IPS-18a (cell line): ENCODE results near the gene ASTN2.

ENCODE experiments used
- H3K27ac ChIP-seq: one replicate; pipeline ENCODE4 v1.5.1; 2013; ENCODE audit warnings: low read length
- H3K27me3 ChIP-seq: one replicate; pipeline ENCODE4 v1.6.1; 2013; ENCODE audit warnings: mild to moderate bottlenecking, low read length; ENCODE audit not compliant: control insufficient read depth, insufficient read depth
- H3K36me3 ChIP-seq: one replicate; pipeline ENCODE4 v1.6.1; 2013; ENCODE audit warnings: low read depth, low read length; ENCODE audit not compliant: control insufficient read depth
- H3K4me1 ChIP-seq: one replicate; pipeline ENCODE4 v1.6.1; 2013; ENCODE audit warnings: low read depth, low read length; ENCODE audit not compliant: control insufficient read depth
- H3K4me3 ChIP-seq: one replicate; pipeline ENCODE4 v1.5.1; 2013; ENCODE audit warnings: low read length
- H3K9ac ChIP-seq: one replicate; pipeline ENCODE4 v1.6.1; 2013; ENCODE audit warnings: mild to moderate bottlenecking, low read length, moderate library complexity
- H3K9me3 ChIP-seq: one replicate; pipeline ENCODE4 v1.6.1; 2013; ENCODE audit warnings: low read depth, low read length; ENCODE audit not compliant: control insufficient read depth

Gene ASTN2, protein sequence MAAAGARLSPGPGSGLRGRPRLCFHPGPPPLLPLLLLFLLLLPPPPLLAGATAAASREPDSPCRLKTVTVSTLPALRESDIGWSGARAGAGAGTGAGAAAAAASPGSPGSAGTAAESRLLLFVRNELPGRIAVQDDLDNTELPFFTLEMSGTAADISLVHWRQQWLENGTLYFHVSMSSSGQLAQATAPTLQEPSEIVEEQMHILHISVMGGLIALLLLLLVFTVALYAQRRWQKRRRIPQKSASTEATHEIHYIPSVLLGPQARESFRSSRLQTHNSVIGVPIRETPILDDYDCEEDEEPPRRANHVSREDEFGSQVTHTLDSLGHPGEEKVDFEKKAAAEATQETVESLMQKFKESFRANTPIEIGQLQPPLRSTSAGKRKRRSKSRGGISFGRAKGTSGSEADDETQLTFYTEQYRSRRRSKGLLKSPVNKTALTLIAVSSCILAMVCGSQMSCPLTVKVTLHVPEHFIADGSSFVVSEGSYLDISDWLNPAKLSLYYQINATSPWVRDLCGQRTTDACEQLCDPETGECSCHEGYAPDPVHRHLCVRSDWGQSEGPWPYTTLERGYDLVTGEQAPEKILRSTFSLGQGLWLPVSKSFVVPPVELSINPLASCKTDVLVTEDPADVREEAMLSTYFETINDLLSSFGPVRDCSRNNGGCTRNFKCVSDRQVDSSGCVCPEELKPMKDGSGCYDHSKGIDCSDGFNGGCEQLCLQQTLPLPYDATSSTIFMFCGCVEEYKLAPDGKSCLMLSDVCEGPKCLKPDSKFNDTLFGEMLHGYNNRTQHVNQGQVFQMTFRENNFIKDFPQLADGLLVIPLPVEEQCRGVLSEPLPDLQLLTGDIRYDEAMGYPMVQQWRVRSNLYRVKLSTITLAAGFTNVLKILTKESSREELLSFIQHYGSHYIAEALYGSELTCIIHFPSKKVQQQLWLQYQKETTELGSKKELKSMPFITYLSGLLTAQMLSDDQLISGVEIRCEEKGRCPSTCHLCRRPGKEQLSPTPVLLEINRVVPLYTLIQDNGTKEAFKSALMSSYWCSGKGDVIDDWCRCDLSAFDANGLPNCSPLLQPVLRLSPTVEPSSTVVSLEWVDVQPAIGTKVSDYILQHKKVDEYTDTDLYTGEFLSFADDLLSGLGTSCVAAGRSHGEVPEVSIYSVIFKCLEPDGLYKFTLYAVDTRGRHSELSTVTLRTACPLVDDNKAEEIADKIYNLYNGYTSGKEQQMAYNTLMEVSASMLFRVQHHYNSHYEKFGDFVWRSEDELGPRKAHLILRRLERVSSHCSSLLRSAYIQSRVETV (N-terminal part only)

DNA sequence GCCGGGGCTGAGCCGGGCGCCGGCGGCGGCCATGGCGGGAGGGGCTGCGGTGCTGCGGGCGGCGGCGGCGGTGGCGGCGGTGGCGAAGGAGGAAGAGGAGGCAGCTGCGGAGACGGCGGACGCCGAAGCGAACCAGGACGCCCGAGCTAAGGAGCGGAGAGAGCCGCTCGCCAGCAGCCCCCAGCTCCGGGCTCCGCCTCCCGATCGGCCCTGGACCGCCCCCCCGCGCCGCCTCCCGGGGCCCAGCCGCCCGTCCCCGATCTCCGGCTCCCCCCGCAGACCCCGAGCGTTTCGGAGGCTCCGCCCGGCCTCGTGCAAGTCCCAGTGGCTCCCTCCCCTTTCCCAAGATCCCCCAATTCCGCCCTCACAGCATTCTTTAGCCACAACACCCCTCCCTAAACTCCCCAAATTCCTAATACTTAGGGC is at the start of gene ASTN2:
ASTN2 (minus strand) TSS at position 152 of the 426 bp plus-strand sequence; CDS start at position 33, 119 bp downstream.
- Histone ChIP-seq H3K4me1 (peaks cover 17% of the 10 kb centered on the region), H3K4me3 (peak within 1 kb of the TSS; percentile 70), H3K27ac (no peak within 1 kb of the TSS), H3K9me3 (no peaks in the 10 kb centered on the region), H3K9ac (no peak within 1 kb of the TSS), H3K36me3 (no peaks in the 10 kb centered on the region), H3K27me3 (peaks cover 74% of the 10 kb centered on the region)

DNA sequence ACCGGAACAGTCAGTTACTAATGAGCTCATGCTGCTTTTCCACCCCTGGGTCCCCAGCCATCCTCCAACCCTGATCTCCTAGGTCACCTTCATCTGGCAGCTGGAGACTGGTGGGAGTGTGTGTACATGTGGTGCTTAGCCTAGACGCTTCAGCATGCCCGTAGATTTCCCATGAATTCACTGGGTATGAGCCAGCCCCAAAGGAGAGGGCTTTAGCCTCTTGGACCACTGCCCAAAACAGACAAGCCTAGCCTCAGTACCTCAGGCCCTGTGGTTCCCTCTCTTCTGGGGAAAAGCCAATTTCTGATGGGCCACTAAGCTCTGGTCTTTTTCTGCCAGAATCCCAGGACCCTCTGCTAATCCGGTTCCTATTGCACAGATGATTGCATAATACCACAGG is 48.0 kb upstream of the ASTN2 start:
- H3K36me3 ChIP-seq: no peaks in the 10 kb centered on the region
- H3K27me3 ChIP-seq: no peaks in the 10 kb centered on the region
- no peak overlapping the region for H3K4me3 ChIP-seq
- H3K27ac ChIP-seq: no peak overlapping the region
- H3K4me1 ChIP-seq: no peaks in the 10 kb centered on the region
- H3K9ac ChIP-seq: no peak overlapping the region
- no peaks in the 10 kb centered on the region for H3K9me3 ChIP-seq

DNA sequence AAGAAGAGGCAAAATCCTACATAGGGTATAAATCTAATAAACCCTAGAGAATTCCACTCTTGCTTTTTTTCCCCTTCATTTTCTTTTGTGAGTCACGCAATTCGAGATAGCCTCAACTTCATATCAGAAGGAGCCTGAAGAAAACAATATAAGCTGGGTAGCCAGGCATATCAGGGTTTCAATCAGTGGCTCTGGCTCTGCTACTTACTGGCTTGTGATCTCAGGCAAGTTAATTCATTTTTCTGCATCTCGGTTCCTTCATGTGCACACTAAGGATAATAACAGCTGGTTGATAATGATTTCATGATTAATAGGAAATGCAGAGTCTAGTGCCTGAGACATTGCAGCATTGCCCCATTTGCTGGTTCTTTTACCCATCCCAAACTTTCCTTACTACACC is 46.5 kb upstream of the ASTN2 start:
- Histone ChIP-seq H3K27me3 (no peaks in the 10 kb centered on the region), H3K36me3 (no peaks in the 10 kb centered on the region), H3K9ac (no peak overlapping the region), H3K9me3 (no peaks in the 10 kb centered on the region), H3K4me1 (no peaks in the 10 kb centered on the region), H3K4me3 (no peak overlapping the region), H3K27ac (no peak overlapping the region)

DNA sequence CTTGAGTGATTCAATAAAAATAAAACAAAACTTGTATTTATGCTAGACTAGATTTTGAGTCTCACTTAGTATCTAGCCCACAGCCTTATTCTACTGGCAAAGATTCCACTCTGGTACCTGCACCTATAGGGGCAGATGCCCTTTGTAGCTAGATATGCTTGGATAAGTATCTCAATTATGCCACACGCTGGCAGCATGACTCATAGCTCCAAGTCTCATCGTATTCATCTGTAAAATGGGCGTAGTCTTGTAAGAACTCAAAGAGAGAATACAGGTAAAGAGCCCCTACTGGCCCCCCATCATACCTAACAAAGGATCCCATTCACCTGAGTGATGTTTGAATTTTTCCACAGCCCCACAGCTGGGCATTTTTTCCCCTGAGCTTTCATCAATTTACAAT is 45.9 kb upstream of the ASTN2 start:
- Histone ChIP-seq H3K9ac (no peak overlapping the region), H3K4me3 (no peak overlapping the region), H3K9me3 (no peaks in the 10 kb centered on the region), H3K27me3 (no peaks in the 10 kb centered on the region), H3K36me3 (no peaks in the 10 kb centered on the region), H3K27ac (no peak overlapping the region), H3K4me1 (no peaks in the 10 kb centered on the region)

DNA sequence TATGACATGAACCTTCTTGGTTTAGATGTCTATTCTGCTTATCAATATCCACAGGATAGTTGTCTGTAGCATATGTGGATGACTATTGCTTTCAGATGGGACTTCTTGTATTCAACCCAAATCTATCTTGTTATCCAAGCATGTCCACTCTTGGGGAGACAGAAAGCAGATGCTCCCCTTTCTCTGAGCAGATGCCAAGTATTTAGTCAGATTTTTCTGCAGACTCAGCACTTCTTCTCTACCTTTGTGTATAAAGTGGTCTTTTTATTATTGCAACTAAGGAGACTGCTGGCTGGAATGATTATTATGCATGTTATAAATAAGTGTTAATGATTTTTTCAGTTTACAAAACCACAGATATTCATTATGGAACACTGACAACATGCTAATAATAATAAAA is 45.1 kb upstream of the ASTN2 start:
- Histone ChIP-seq H3K4me3 (no peak overlapping the region), H3K9ac (no peak overlapping the region), H3K9me3 (no peaks in the 10 kb centered on the region), H3K27ac (no peak overlapping the region), H3K4me1 (no peaks in the 10 kb centered on the region), H3K27me3 (no peaks in the 10 kb centered on the region), H3K36me3 (no peaks in the 10 kb centered on the region)

- H3K4me1 ChIP-seq: no peaks in the 10 kb centered on the region
- no peak overlapping the region for H3K4me3 ChIP-seq
- H3K27me3 ChIP-seq: no peaks in the 10 kb centered on the region
- no peaks in the 10 kb centered on the region for H3K36me3 ChIP-seq
- no peak overlapping the region for H3K27ac ChIP-seq
- no peak overlapping the region for H3K9ac ChIP-seq
- no peaks in the 10 kb centered on the region for H3K9me3 ChIP-seq
Measured at GRCh38 chr9:117458066-117458465, 43.2 kb upstream of the ASTN2 start.

DNA sequence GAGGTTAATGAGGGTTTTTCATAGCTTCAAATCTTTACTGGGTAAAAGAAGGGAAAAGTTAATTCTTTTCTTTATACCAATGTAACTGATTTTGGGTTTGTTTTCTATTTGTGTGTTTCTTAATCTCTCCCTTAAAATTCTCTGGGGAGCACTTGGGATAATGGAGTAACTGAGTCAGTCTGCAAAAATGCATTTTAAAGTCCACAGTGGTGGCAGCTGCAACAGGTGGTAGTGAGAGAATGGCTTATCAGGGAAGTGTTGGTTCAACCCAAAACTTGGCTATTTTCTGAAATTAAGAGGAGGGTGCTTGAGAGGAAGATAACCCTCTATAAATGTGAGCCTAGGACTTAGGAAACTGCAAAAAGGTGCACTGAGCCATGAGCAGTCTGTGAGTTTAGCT is 39.9 kb upstream of the ASTN2 start:
- Histone ChIP-seq H3K9me3 (no peaks in the 10 kb centered on the region), H3K9ac (no peak overlapping the region), H3K4me3 (no peak overlapping the region), H3K4me1 (no peaks in the 10 kb centered on the region), H3K36me3 (no peaks in the 10 kb centered on the region), H3K27ac (no peak overlapping the region), H3K27me3 (no peaks in the 10 kb centered on the region)

- H3K27me3 ChIP-seq: no peaks in the 10 kb centered on the region
- H3K9ac ChIP-seq: no peak overlapping the region
- H3K4me3 ChIP-seq: no peak overlapping the region
- H3K9me3 ChIP-seq: no peaks in the 10 kb centered on the region
- H3K36me3 ChIP-seq: no peaks in the 10 kb centered on the region
- no peaks in the 10 kb centered on the region for H3K4me1 ChIP-seq
- no peak overlapping the region for H3K27ac ChIP-seq
Measured at GRCh38 chr9:117453737-117454136, 38.9 kb upstream of the ASTN2 start.

- Histone ChIP-seq H3K27ac (no peak overlapping the region), H3K4me1 (no peaks in the 10 kb centered on the region), H3K4me3 (no peak overlapping the region), H3K9me3 (no peaks in the 10 kb centered on the region), H3K9ac (no peak overlapping the region), H3K27me3 (no peaks in the 10 kb centered on the region), H3K36me3 (no peaks in the 10 kb centered on the region)
Measured at GRCh38 chr9:117451311-117451710, 36.5 kb upstream of the ASTN2 start.

DNA sequence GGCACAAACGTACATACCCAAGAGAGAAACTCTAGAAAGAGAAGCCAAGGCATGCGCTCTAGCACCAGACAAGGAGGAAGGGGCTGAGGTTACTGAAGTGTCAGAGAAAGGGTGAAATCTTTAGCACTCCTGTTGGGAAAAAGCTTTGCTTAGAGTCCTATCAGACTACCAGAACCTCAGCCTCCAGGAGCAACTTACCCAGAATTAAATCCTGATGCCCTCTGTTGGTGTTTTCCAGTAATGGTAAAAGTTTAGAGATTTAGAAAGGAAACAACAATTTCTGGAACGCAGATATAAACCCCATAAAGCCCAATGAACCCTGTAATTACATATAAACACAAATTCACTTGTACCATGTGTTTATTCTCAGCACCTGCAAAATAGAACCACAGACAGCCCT is 33.2 kb upstream of the ASTN2 start:
- Histone ChIP-seq H3K9ac (no peak overlapping the region), H3K9me3 (no peaks in the 10 kb centered on the region), H3K27me3 (no peaks in the 10 kb centered on the region), H3K27ac (no peak overlapping the region), H3K4me1 (no peaks in the 10 kb centered on the region), H3K36me3 (no peaks in the 10 kb centered on the region), H3K4me3 (no peak overlapping the region)

- H3K27ac ChIP-seq: no peak overlapping the region
Measured at GRCh38 chr9:117445631-117446030, 30.8 kb upstream of the ASTN2 start.

More at GRCh38 chr9:117445631-117446030, 30.8 kb upstream of the ASTN2 start:
- Histone ChIP-seq H3K4me1 (no peaks in the 10 kb centered on the region), H3K9me3 (no peaks in the 10 kb centered on the region), H3K4me3 (no peak overlapping the region), H3K27me3 (no peaks in the 10 kb centered on the region), H3K9ac (no peak overlapping the region), H3K36me3 (no peaks in the 10 kb centered on the region)
